GM12892 (cell line): ENCODE data around the gene CENPC.
"Not testable (repeated sequence)": the region's sequence is repeated elsewhere in the genome, so short reads cannot be mapped to it uniquely, and the experiment has no call there.

Experiments used
- POLR2A ChIP-seq: IDR thresholded peaks from 2 replicates; pipeline ENCODE4 v1.6.1; 2011; ENCODE audit warnings: low read depth, low read length, control low read depth
- POLR2AphosphoS5 ChIP-seq: IDR thresholded peaks from 2 replicates; pipeline ENCODE4 v1.6.1; 2011; ENCODE audit warnings: low read depth, low read length, control low read depth
- TAF1 ChIP-seq: IDR thresholded peaks from 2 replicates; pipeline ENCODE4 v1.6.1; 2011; ENCODE audit warnings: low read depth, mild to moderate bottlenecking, control low read depth, low read length, borderline replicate concordance

GRCh38 chr4:67532397-67532796 is 12.9 kb downstream of the CENPC start:
- TF ChIP-seq POLR2A, POLR2AphosphoS5, TAF1: not testable (repeated sequence)
